ENCODE measurements around the gene PES1. TPM values are rescaled to one million over a fixed set of nuclear protein-coding genes. Genes with fewer than 3 reads are reported as not detected.

The PES1 gene
- total and polyA plus RNA-seq, 2 donors from 2014 or later = 57.0 to 68.4 TPM

DNA sequence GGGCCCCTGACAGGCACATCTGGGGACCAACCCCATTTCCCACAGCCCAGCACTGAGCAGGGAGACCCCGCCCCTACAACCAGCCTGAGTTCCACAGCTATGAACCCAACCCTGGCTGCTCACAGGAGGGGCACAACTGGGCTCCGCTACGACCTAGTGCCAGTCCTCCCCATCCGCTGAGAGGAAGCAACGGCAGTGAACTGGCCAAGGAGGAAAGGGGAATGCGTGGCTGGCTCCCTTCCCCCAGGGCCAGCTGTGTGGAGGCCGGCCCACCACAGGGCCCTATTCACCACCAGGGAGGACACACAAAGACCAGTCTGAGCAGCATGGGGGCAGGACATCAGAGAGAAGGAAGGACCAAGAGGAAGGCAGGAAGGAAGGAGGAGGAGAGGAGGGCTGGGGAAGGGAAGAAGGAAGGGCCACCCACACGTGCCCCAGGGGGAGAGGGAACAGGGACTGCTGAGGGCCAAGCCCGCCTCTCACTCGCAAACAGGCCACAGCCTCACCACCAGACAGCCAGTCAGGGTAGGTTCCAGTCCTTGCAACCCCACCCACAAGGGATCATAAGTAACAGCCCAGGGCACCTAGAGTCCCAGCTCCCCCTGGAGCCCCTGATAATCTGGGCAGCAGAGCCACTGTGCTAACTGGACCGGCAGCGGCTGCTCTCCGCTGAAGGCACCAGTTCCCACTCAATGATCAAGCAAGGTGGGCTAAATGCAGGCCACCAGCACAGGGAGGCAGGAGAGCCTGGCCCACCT lies 8.7 kb downstream of the PES1 start:
- intact Hi-C loops (cut with DNase I) = no loop called here
- FAIRE-seq (no peak), DNase-seq (no peak)
- Histone ChIP-seq H3K9ac (ENCODE audit: low read length in 3 of 3) (no peak overlapping the region), H3K4me3 (ENCODE audit: low read length in 3 of 3) (no peak overlapping the region), H3K36me3 (ENCODE audit: control insufficient read depth in 2 of 3, insufficient read depth in 3 of 3, low read length in 3 of 3) (peaks cover 4 to 86% (median 63%) of the 10 kb centered on the region in 3 donors), H3K4me1 (ENCODE audit: control insufficient read depth in 2 of 3, insufficient read depth in 2 of 3, low read depth in 1 of 3, low read length in 3 of 3) (no peaks in the 10 kb centered on the region), H3K27ac (ENCODE audit: low read depth in 2 of 2, low read length in 2 of 2) (no peak overlapping the region), H3K9me3 (ENCODE audit: control insufficient read depth in 2 of 3, insufficient read depth in 1 of 3, low read length in 3 of 3) (no peaks in the 10 kb centered on the region), H3K27me3 (ENCODE audit: control insufficient read depth, insufficient read depth, low read length) (no peaks in the 10 kb centered on the region)
- TF ChIP-seq, protein P1, sequence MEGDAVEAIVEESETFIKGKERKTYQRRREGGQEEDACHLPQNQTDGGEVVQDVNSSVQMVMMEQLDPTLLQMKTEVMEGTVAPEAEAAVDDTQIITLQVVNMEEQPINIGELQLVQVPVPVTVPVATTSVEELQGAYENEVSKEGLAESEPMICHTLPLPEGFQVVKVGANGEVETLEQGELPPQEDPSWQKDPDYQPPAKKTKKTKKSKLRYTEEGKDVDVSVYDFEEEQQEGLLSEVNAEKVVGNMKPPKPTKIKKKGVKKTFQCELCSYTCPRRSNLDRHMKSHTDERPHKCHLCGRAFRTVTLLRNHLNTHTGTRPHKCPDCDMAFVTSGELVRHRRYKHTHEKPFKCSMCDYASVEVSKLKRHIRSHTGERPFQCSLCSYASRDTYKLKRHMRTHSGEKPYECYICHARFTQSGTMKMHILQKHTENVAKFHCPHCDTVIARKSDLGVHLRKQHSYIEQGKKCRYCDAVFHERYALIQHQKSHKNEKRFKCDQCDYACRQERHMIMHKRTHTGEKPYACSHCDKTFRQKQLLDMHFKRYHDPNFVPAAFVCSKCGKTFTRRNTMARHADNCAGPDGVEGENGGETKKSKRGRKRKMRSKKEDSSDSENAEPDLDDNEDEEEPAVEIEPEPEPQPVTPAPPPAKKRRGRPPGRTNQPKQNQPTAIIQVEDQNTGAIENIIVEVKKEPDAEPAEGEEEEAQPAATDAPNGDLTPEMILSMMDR (IDR thresholded peaks at IDR 0.05; ENCODE audit: borderline replicate concordance, extremely low read depth, insufficient read depth) = no peak

DNA sequence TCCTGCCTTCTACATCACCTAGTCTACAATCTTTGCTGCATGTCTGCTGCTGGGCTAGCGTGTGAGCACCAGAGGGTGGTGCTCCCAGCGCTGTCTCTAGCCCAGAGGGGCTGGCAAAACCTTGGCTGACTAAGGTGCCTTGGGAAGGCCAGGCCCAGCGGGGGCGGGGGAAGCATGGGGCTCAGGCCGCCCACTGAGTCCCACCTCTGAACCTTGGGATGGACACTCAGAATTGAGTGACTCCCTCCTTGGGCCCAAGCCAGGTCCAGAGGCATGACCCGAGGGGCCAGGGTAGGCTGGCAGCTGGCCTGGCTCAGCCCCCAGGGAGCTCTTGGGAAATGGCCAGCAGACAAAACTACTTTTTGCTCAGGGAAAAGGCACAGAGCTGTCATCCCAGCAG lies 9.7 kb downstream of the PES1 start:
- TF ChIP-seq, protein P1 (IDR thresholded peaks at IDR 0.05; ENCODE audit: borderline replicate concordance, extremely low read depth, insufficient read depth) = no peak
- DNase-seq = no peak
- intact Hi-C loops (cut with DNase I) = no loop called here
- H3K4me1 ChIP-seq (ENCODE audit: control insufficient read depth in 2 of 3, insufficient read depth in 2 of 3, low read depth in 1 of 3, low read length in 3 of 3) = no peaks in the 10 kb centered on the region
- no peak overlapping the region for H3K4me3 ChIP-seq (ENCODE audit: low read length in 3 of 3)
- no peak overlapping the region for H3K9ac ChIP-seq (ENCODE audit: low read length in 3 of 3)
- no peaks in the 10 kb centered on the region for H3K27me3 ChIP-seq (ENCODE audit: control insufficient read depth, insufficient read depth, low read length)
- no peaks in the 10 kb centered on the region for H3K9me3 ChIP-seq (ENCODE audit: control insufficient read depth in 2 of 3, insufficient read depth in 1 of 3, low read length in 3 of 3)
- peaks cover 2 to 85% (median 57%) of the 10 kb centered on the region in 3 donors for H3K36me3 ChIP-seq (ENCODE audit: control insufficient read depth in 2 of 3, insufficient read depth in 3 of 3, low read length in 3 of 3)
- no peak for FAIRE-seq
- H3K27ac ChIP-seq (ENCODE audit: low read depth in 2 of 2, low read length in 2 of 2) = no peak overlapping the region

GRCh38 chr22:30580896-30581295 lies 10.8 kb downstream of the PES1 start:
- intact Hi-C loops (cut with DNase I) = no loop called here
- H3K36me3 ChIP-seq (ENCODE audit: control insufficient read depth in 2 of 3, insufficient read depth in 3 of 3, low read length in 3 of 3) = peaks cover 2 to 78% (median 50%) of the 10 kb centered on the region in 3 donors
- H3K27ac ChIP-seq (ENCODE audit: low read depth in 2 of 2, low read length in 2 of 2) = no peak overlapping the region
- H3K4me3 ChIP-seq (ENCODE audit: low read length in 3 of 3) = no peak overlapping the region
- no peaks in the 10 kb centered on the region for H3K9me3 ChIP-seq (ENCODE audit: control insufficient read depth in 2 of 3, insufficient read depth in 1 of 3, low read length in 3 of 3)
- FAIRE-seq (no peak), DNase-seq (no peak)
- H3K9ac ChIP-seq (ENCODE audit: low read length in 3 of 3) = no peak overlapping the region
- peaks cover 0 to 4% (median 0%) of the 10 kb centered on the region in 3 donors for H3K4me1 ChIP-seq (ENCODE audit: control insufficient read depth in 2 of 3, insufficient read depth in 2 of 3, low read depth in 1 of 3, low read length in 3 of 3)
- H3K27me3 ChIP-seq (ENCODE audit: control insufficient read depth, insufficient read depth, low read length) = no peaks in the 10 kb centered on the region
- TF ChIP-seq, protein P1 (IDR thresholded peaks at IDR 0.05; ENCODE audit: borderline replicate concordance, extremely low read depth, insufficient read depth) = no peak
